ENCODE results near the gene TMEM121B. TPM values are rescaled to one million over a fixed set of nuclear protein-coding genes. Genes with fewer than 3 reads are reported as not detected.

Gene TMEM121B
- total and polyA plus RNA-seq, 9 donors, result 0.12 to 1.1 (median 0.53) TPM

- no peak for DNase-seq
- Histone ChIP-seq H3K27me3 (no peaks in the 10 kb centered on the region), H3K27ac (no peak overlapping the region), H3K9me3 (no peaks in the 10 kb centered on the region), H3K36me3 (no peaks in the 10 kb centered on the region), H3K4me3 (peak overlapping the region; percentile 77), H3K4me1 (ENCODE audit: insufficient read depth) (peaks cover 14% of the 10 kb centered on the region)
- WGBS, 3 donors, result 83 to 85% (median 84%) methylated on average over 3 of the region's 3 CpGs
- no peak for TF ChIP-seq POLR2A (IDR thresholded peaks at IDR 0.05)
- TF ChIP-seq CTCF (IDR thresholded peaks at IDR 0.05), result no peak
- no peak for TF ChIP-seq EP300 (IDR thresholded peaks at IDR 0.05)
- intact Hi-C loops (cut with DNase I), result loop anchor here in 1 of 4 donors (10.0 kb wide), 1 partner anchor 73 kb away; the partner anchor contains the start of gene IL17RA
These were observed 36.6 kb upstream of the TMEM121B start for GRCh38 chr22:17157714-17158113.

GRCh38 chr22:17155941-17156340 lies 34.8 kb upstream of the TMEM121B start:
- Histone ChIP-seq H3K9me3 (no peaks in the 10 kb centered on the region), H3K27me3 (no peaks in the 10 kb centered on the region), H3K4me3 (no peak overlapping the region), H3K4me1 (ENCODE audit: insufficient read depth) (peaks cover 14% of the 10 kb centered on the region), H3K36me3 (no peaks in the 10 kb centered on the region), H3K27ac (no peak overlapping the region)
- 75 to 78% (median 77%) methylated on average over 3 of the region's 3 CpGs for WGBS, 3 donors
- intact Hi-C loops (cut with DNase I), result loop anchor here in 1 of 4 donors (10.0 kb wide), 1 partner anchor 71 kb away; the partner anchor contains the start of gene IL17RA
- no peak for TF ChIP-seq POLR2A (IDR thresholded peaks at IDR 0.05)
- TF ChIP-seq EP300 (IDR thresholded peaks at IDR 0.05), result no peak
- no peak for TF ChIP-seq CTCF (IDR thresholded peaks at IDR 0.05)
- no peak for DNase-seq

- no peaks in the 10 kb centered on the region for H3K27me3 ChIP-seq
- 58 to 70% (median 65%) methylated on average over 3 of the region's 3 CpGs for WGBS, 3 donors
- H3K4me3 ChIP-seq, result no peak overlapping the region
- no peaks in the 10 kb centered on the region for H3K36me3 ChIP-seq
- no peak overlapping the region for H3K27ac ChIP-seq
- TF ChIP-seq EP300 (IDR thresholded peaks at IDR 0.05), result no peak
- no peak for TF ChIP-seq CTCF (IDR thresholded peaks at IDR 0.05)
- no peak for TF ChIP-seq POLR2A (IDR thresholded peaks at IDR 0.05)
- H3K4me1 ChIP-seq (ENCODE audit: insufficient read depth), result peaks cover 6% of the 10 kb centered on the region
- no peaks in the 10 kb centered on the region for H3K9me3 ChIP-seq
- intact Hi-C loops (cut with DNase I), result loop anchor here in 1 of 4 donors (10.0 kb wide), 1 partner anchor 68 kb away; the partner anchor contains the start of gene IL17RA
- no peak for DNase-seq
These were observed 31.8 kb upstream of the TMEM121B start for GRCh38 chr22:17152971-17153370.

GRCh38 chr22:17152340-17152739 lies 31.2 kb upstream of the TMEM121B start:
- 71 to 77% (median 74%) methylated on average over 6 of the region's 6 CpGs for WGBS, 3 donors
- DNase-seq, result no peak

More at GRCh38 chr22:17152340-17152739, 31.2 kb upstream of the TMEM121B start:
- Histone ChIP-seq H3K36me3 (no peaks in the 10 kb centered on the region), H3K4me3 (no peak overlapping the region), H3K27ac (no peak overlapping the region), H3K27me3 (no peaks in the 10 kb centered on the region), H3K9me3 (no peaks in the 10 kb centered on the region), H3K4me1 (ENCODE audit: insufficient read depth) (peaks cover 5% of the 10 kb centered on the region)
- TF ChIP-seq EP300 (IDR thresholded peaks at IDR 0.05) (no peak), POLR2A (IDR thresholded peaks at IDR 0.05) (no peak), CTCF (IDR thresholded peaks at IDR 0.05) (no peak)
- intact Hi-C loops (cut with DNase I), result loop anchor here in 1 of 4 donors (10.0 kb wide), 1 partner anchor 68 kb away; the partner anchor contains the start of gene IL17RA
